Epithelial cell of esophagus (primary cell): ENCODE data around the gene KDELR3.

Experiments used
- DNase-seq: peaks from one replicate; pipeline ENCODE4 v3.0.0; 2010; ENCODE audit warnings: low read depth
- H3K4me3 ChIP-seq: 2 replicates; pipeline ENCODE4 v1.5.1; 2011; ENCODE audit warnings: mild to moderate bottlenecking, low read length, control low read depth
- TF ChIP-seq, protein P1 (sequence below): IDR thresholded peaks from 2 replicates; pipeline ENCODE4 v1.5.1; 2011; ENCODE audit warnings: low read depth, mild to moderate bottlenecking, low read length, control low read depth, inconsistent platforms; ENCODE audit not compliant: insufficient read depth; ENCODE audit errors: missing control alignments

The KDELR3 gene

DNA sequence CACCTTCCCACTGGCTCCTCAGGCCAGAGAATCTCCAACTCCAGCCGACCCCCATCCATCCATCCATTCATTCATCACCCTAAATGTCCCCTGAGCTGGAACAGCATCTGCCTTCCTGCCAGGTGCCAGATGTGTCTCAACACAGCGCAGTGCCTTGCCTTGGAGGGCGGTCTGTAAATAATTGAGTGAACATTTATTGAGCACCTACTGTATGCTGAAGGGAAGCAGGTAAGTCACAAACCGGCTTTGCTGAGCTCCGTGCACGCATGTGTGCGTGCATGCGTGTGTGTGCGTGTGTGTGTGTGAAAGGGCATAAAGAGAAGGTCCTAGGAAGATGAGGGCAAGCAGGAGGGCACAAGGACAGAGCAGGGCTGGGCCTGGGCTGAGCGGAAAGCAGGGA lies 23.1 kb upstream of the KDELR3 start:
- H3K4me3 ChIP-seq: no peak overlapping the region
- no peak for DNase-seq
- TF ChIP-seq, protein P1, sequence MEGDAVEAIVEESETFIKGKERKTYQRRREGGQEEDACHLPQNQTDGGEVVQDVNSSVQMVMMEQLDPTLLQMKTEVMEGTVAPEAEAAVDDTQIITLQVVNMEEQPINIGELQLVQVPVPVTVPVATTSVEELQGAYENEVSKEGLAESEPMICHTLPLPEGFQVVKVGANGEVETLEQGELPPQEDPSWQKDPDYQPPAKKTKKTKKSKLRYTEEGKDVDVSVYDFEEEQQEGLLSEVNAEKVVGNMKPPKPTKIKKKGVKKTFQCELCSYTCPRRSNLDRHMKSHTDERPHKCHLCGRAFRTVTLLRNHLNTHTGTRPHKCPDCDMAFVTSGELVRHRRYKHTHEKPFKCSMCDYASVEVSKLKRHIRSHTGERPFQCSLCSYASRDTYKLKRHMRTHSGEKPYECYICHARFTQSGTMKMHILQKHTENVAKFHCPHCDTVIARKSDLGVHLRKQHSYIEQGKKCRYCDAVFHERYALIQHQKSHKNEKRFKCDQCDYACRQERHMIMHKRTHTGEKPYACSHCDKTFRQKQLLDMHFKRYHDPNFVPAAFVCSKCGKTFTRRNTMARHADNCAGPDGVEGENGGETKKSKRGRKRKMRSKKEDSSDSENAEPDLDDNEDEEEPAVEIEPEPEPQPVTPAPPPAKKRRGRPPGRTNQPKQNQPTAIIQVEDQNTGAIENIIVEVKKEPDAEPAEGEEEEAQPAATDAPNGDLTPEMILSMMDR: no peak

GRCh38 chr22:38446018-38446601 lies 21.8 kb upstream of the KDELR3 start:
- TF ChIP-seq, protein P1: no peak
- no peak for DNase-seq
- H3K4me3 ChIP-seq: no peak overlapping the region

- no peak for DNase-seq
- H3K4me3 ChIP-seq: no peak overlapping the region
- TF ChIP-seq, protein P1: no peak
Observed at GRCh38 chr22:38448945-38449745, 18.8 kb upstream of the KDELR3 start.

GRCh38 chr22:38449776-38450175 lies 18.1 kb upstream of the KDELR3 start:
- TF ChIP-seq, protein P1: no peak
- H3K4me3 ChIP-seq: no peak overlapping the region
- DNase-seq: no peak

GRCh38 chr22:38450234-38450797 lies 17.6 kb upstream of the KDELR3 start:
- H3K4me3 ChIP-seq: no peak overlapping the region
- DNase-seq: no peak
- TF ChIP-seq, protein P1: no peak

DNA sequence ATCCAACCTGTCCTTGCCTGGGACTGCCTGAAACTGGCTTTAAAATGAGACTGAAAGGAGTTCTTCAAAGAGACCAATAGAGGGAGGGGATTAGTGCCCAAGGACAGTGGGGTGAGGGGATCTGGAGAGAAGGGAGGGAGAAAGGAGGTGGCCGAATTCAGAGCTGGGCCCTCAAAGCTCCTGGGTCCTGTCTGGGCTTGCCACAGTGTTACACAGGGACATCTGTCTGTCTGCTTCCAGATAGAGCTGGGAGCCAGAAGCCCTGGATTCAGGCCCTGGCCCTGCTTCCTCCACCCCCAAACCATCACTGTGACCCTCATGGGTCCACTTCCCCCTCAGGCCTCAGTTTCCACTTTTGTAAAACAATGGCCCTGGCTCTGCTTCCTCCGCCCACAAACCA lies 16.5 kb upstream of the KDELR3 start:
- TF ChIP-seq, protein P1: no peak
- no peak for DNase-seq
- no peak overlapping the region for H3K4me3 ChIP-seq

- no peak for DNase-seq
- H3K4me3 ChIP-seq: no peak overlapping the region
- TF ChIP-seq, protein P1: no peak
Observed at GRCh38 chr22:38451864-38452263, 16.0 kb upstream of the KDELR3 start.
